ENCODE measurements around the gene DGCR2.

DGCR2 gene

DNA sequence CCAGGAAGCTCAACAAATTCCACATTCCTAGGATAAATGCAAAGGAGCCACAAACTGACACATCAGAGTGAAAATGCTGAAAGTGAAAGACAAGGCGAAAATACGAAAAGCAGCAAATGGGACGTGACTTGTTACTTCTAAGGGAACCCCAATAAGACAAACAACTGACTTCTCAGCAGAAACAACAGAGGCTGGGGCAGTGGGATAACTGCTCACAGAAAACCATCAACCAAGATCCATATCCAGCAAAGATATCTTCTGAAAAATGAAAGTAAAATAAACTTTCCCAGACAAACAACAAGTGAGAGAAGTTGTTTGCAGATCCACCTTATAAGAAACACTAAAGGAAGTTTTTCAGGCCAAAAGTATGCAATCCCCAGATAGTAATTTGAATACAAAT, 72.1 kb downstream of the DGCR2 start:
- no peak for DNase-seq (ENCODE audit: low read depth)

DNA sequence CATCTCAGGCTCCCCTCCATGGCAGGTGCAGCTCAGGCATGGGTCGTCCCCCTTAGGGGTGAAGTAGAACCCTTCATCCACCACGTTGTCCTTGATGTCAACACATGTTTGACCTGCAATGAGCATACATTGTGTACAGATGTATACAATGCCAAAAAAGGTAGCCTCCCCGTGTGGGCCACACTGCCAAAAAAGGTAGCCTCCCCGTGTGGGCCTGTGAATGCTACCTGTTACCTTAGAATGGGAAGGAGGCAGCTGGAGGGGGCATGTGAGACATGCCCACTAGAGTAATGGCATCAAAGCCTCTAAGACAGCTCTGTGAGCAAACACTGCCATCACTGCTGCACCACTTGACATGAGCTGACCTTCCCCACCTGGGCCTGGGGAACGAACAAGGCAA, 73.7 kb downstream of the DGCR2 start:
- DNase-seq (ENCODE audit: low read depth), result no peak

More for the DNA sequence above, 72.1 kb downstream of the DGCR2 start:
- no peak overlapping the region for H3K4me3 ChIP-seq (ENCODE audit: low read depth, low read length)

DNA sequence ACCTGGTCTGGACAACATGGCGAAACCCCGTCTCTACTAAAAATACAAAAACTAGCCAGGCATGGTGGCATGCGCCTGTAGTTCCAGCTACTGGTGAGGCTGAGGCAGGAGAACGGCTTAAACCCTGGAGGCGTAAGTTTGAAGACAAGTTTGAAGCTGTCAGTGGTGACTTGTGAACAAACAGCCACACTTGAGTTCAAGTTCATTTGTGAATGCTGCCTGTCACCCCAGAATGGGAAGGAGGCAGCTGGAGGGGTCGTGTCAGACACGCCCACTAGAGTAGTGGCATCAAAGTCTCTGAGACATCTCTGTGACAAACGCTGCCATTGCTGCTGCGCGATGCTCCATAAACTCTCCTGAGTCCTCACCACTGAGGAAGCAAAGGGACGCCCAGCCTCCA, 74.2 kb downstream of the DGCR2 start:
- no peak for DNase-seq (ENCODE audit: low read depth)
- H3K4me3 ChIP-seq (ENCODE audit: low read depth, low read length), result no peak overlapping the region

More for the DNA sequence above, 73.7 kb downstream of the DGCR2 start:
- H3K4me3 ChIP-seq (ENCODE audit: low read depth, low read length), result no peak overlapping the region

DNA sequence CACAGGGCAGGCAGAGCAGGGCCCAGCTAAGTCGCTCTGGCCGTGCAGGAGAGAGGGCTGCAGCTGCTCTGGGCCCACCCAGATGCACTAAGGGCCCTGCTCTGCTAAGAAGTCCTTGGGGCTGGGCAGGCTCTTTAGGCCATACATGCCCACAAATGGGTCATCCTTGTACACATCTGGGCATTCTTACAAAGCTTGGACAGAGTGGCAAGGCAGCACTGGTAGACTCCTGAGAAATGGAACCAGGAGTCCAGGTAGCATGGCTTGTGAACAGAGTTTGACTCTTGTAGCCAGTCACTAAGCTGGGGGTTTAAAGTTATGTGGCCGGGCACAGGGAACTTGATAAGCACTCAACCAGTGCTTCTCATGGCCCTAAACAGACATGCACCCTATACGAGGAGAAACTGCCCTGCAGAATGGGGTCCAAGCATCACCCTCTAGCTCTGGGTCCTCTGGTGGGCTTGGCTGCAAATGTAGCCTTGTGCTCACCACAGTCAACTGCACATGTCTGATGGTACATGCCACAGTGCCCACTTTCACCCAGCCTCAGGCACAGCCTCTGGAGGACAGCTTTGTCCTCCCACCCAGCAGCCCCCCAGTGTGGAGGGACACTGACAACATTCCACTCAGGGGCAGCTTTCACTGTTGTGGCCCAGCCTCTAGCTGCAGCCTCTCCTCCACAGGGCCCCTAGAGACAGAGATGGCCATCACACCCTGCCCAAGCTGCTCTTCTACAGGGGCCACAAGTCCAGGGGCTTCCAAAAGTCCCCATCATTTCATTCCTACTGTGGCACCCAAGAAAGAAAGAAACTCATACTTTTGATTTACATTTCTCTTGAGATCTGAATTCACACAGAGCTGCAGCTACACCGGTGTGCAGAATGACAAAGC, 75.2 kb downstream of the DGCR2 start:
- H3K4me3 ChIP-seq (ENCODE audit: low read depth, low read length), result no peak overlapping the region
- no peak for DNase-seq (ENCODE audit: low read depth)

DNA sequence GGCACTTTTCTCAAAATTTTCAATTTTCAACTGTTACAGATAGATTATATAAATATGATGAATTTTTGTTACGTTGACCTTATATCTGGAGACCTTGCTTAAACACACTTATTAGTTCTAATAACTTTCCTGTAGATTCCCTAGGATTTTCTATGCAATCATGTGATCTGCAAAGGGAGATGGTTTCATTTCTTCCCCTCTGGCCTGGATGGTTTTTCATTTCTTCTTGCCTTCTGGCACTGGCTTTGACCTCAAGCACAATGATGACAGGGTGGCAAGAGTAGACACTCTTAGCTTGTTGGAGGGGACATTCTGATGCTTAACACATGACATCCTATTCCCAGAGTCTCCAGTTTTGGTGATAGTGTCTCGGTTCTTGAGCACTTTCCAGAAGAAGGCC, 75.9 kb downstream of the DGCR2 start:
- H3K4me3 ChIP-seq (ENCODE audit: low read depth, low read length), result no peak overlapping the region
- DNase-seq (ENCODE audit: low read depth), result no peak

DNA sequence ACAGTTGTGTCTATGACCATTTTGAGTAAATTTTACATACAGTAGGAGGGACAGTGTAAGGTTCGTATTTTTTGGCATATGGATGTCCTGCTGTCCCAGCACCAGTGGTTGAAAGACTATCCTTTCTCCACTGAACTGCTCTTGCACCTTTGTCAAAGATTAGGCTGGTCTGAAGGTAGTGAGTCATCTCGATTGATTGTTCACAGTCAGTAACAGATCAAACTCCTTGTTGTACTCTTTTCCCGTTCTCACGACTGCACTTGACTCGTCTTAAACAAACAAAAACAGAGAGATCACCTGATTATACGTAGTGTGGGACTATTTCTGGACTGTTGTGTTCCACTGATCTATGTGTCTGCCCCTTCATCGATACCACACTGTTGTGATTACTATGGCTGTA, 77.1 kb downstream of the DGCR2 start:
- no peak for DNase-seq (ENCODE audit: low read depth)
- no peak overlapping the region for H3K4me3 ChIP-seq (ENCODE audit: low read depth, low read length)

DNA sequence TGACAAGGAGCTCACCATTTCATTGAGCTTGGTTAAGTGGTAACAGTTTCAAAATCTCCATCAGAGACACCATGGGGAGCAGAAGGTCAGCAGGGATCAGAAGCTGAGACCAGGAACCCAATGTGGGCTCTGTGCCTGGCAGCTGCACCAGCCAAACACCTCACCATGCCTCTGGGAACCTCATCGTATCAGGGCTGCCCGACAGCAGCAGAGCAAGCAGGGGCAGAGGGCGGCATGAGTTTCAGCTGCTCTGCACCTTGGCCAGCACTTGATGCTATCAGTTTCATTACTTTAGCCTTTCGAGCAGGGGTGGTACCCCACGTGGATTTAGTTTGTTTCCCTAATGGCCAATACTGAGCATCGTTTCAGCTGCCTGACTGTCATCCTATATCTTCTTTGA, 77.8 kb downstream of the DGCR2 start:
- DNase-seq (ENCODE audit: low read depth), result no peak
- no peak overlapping the region for H3K4me3 ChIP-seq (ENCODE audit: low read depth, low read length)

DNA sequence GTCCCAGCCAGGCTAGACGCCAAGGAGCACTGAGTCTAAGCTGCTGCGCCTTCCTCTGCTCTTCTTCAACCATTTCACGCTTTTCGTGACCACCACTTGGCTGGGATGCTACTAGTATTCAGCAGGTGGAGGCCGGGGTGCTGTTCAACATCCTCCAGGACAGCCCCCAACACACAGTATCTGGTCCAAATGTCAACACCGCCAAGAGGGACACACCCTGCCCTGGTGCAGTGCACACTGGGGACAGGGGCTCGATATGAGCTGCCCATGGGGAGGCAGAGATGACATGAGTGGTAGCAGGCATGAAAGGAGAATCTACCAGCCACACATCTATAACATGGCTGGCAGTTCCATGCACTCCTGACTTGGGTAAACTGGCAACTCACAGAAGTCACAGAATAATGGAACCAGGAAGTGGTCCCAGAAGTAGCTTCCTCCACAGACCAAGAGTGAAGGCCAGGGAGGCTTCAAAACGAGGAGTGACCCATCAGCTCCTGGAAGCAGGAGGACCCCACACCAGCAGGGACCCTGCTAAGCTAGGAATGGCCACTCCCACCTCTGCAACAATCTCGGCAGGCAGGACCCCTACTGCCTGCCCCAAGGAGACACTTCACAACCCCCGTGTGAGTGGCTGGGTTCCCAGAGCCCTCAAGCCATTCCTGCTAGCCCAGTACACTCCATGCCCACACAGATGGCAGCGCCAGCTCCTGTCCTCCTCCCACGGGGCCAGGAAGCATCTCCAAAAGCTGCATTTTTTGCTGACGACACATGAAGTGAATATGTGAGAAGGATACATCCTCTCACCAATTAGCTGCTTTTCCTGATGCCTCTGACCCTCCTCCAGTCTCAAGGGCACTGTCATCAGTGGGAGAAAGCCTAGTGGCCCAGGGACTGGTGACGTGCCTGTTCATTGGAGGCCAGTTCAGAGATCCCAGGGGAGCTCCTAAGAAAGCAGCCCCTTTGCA, 78.8 kb downstream of the DGCR2 start:
- DNase-seq (ENCODE audit: low read depth), result no peak

DNA sequence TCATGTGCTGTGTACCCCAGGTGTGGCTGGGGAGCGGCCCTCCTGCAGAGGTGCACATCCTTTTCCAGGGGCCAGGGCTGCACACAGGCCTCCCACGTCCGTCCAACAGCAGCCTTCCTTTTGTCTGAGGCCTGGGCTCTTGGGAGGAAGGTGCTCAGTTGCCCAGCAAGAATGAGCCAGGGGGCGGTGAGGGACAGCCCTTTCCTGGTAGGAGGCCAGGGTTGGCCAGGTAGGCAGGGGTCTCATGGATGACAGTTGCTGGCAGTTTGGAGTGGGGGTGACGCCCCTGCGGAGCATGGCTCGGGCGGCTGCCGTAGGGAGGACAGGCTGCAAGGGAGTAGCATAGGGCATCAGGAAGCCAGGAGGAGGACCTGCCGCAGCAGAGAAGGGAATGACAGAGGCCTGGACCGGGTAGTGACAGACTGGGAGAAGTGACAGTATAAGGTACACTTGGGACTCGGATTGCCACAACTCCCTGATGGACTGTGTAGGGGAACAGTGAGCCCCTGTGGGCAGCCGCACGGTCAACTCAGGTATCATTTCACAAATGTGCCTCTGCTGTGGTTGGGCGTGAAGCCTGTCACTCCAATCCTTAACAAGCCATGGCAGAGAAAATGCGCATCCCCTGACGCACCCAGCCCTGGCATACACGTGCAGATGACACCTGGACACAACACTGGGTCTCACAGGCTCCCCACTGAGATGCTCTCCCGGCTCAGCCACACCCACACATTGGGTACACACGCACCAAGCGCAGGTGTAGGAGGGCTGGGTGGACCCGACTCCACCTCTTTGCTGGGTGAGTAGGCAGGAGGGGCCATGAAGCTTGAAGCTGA, 79.7 kb downstream of the DGCR2 start:
- DNase-seq (ENCODE audit: low read depth), result no peak
- no peak overlapping the region for H3K4me3 ChIP-seq (ENCODE audit: low read depth, low read length)

More for the DNA sequence above, 78.8 kb downstream of the DGCR2 start:
- no peak overlapping the region for H3K4me3 ChIP-seq (ENCODE audit: low read depth, low read length)

DNA sequence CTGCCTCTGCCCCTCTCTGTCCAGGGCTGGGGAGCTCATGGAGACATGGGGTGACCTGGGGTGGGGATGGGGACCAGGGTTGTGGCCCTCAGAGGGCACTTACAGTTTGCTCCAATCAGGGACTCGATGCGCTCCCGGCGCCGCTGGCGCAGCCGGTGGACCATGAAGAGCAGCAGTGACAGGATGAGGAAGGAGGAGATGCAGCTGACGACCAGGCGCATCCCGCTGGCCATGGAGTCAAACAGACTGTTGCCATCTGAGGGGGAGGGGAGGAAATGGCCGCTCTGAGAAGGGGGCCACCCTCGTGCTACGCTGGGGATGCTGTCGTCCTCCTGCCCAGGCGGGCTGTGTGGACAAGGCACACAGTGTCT, 80.5 kb downstream of the DGCR2 start:
- no peak overlapping the region for H3K4me3 ChIP-seq (ENCODE audit: low read depth, low read length)
- no peak for DNase-seq (ENCODE audit: low read depth)

DNA sequence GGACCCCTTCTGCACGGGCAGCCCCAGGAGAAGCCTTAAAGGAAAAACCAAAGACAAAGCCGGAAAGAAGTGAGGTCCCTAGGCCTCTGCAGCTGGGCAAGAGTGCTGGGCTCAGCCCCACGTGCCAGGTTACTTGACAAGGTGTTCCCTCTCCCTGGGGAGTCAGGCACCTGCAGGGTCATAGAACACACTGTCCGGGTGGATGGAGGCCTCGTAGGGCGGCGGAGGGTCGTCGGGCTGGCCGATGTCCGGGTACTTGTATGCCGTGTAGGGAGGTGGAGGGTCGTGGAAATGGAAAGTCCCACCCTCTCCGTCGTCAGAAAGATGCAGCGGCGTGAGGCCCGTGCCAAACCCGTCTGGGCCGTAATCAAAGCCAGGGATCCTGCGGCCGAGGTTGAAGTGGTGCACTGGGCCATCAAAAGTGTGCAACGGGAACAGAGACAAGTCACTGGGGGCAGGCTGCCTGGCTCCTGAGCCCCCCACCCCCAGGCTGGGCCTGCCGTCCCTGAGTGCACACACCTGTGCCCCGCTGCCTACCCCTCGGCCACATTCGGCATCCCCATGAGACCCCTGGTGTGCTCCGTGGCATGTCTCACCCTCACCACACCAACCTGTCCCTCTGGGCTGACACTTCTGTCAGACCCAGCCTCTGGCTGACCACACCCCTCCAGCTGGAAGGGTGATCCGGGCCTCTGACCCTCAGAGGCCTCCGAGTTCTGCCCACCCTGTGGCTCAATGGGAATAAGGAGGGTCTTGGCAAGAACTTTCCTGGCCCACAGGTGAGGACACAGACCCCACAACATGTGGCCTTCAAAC, 81.1 kb downstream of the DGCR2 start:
- H3K4me3 ChIP-seq (ENCODE audit: low read depth, low read length), result no peak overlapping the region
- no peak for DNase-seq (ENCODE audit: low read depth)

DNA sequence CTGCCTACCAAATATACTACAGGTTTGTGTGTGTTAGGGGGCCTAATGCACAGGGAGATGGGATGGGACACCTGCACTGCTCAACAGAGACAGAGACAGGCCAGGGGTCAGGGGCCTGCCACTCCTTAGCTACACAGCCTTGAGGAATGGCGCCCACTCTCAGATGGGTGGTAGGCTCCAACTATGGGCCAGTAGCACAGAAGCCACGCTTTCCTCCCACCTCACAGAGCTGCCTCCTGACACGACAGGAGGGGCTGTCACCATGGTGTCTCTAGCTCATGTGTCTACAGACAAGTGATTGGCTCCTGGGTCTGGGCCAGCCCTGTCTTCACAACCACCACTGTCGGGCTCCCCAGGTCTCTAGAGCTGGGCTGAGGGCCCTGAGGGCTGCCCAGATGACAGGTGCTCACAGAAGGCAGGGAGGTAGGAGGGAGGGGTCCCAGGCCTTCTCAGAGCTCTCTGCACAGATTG, 81.8 kb downstream of the DGCR2 start:
- DNase-seq (ENCODE audit: low read depth), result no peak
- no peak overlapping the region for H3K4me3 ChIP-seq (ENCODE audit: low read depth, low read length)

DNA sequence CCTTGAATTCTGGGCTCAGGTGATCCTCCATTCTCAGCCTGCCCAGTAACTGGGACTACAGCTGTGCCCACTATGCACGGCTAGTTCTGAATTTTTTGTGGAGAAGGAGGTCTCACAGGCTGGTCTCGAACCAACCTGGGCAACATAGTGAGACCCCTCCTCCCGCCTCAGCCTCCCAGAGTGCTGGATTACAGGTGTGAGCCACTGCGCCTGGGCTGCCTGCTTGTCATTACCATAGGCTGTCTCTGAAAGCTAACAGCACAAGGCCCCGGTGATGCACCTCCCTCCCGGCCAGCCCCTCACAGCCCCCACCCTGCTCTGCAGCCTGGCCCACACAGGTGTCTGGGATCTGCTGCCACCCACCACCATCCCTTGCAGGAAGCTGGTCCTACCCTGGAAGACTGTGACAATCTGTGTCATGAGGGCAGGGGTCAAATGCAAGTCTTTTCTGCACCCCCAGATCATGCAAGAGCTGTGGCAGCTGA, 82.4 kb downstream of the DGCR2 start:
- DNase-seq (ENCODE audit: low read depth), result no peak
- H3K4me3 ChIP-seq (ENCODE audit: low read depth, low read length), result no peak overlapping the region

DNA sequence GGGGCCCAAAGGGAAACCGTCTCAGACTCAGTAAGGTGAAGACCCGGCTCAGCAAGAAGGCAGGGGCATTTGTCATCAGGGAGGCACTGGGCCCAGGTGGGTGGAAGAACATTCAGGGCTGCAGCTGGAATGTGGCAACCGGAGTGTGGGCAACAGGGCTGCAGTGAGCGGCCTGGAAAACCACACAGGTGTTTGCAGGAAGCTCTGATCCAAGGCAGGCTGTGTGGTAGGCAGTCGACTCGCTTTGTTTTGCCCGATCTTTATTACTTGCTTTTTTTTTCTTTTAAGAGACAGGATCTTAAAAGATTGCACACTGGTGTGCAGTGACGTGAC, 82.8 kb downstream of the DGCR2 start:
- DNase-seq (ENCODE audit: low read depth), result no peak
- no peak overlapping the region for H3K4me3 ChIP-seq (ENCODE audit: low read depth, low read length)

DNA sequence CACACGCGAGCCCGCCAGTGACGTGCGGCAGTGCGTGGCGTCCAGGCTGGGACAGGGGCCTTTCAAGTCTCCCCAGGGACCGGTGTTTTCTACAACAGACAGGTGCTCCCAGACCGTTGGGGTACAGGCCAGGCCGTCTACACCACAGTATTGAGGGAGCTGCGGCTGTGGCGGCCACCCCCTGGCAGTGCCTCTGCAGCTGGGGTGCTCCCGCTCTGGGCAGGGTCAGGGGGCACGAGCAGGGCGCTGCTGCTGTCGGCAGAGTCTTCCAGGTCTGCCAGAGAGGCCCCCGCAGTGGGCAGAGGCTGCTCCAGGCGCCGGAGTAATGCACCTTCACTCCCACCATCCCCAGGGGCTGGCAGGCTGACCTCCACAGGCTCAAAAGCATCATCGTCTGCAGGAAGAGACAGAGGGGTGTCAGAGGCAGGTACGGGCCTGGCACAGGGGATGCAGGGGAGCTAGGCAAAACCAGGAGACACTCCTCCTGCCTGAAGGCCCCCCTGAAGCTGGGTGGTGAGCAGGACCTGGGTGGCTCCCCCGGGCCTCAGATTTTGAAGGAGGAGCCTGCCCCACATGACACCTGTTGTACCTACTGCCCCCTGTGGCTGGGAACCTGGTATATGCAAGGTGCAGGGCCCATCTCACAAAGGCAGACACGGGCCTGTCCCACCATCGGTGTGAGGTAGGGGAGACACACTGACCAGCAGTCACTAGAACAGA, 83.3 kb downstream of the DGCR2 start:
- DNase-seq (ENCODE audit: low read depth), result no peak
- H3K4me3 ChIP-seq (ENCODE audit: low read depth, low read length), result no peak overlapping the region

DNA sequence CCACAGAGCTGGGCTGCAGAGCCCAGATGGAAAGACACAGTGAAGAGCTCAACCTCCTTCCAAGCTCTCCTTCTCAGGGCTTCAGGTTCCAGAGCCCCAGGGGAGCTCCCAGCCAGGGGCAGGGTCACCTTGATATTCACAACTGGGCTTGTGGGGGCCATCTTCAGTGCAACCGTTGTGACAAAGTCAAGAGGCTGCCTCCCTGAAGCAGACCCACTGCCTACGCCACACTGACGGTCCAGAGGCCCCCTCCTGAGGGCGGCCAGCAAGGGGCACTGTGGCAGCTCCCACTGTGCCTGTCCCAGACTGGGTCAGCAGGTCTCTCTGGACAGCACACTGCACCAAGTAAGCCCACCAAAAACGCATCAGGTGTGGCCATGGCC, 84.1 kb downstream of the DGCR2 start:
- no peak for DNase-seq (ENCODE audit: low read depth)
- H3K4me3 ChIP-seq (ENCODE audit: low read depth, low read length), result no peak overlapping the region

DNA sequence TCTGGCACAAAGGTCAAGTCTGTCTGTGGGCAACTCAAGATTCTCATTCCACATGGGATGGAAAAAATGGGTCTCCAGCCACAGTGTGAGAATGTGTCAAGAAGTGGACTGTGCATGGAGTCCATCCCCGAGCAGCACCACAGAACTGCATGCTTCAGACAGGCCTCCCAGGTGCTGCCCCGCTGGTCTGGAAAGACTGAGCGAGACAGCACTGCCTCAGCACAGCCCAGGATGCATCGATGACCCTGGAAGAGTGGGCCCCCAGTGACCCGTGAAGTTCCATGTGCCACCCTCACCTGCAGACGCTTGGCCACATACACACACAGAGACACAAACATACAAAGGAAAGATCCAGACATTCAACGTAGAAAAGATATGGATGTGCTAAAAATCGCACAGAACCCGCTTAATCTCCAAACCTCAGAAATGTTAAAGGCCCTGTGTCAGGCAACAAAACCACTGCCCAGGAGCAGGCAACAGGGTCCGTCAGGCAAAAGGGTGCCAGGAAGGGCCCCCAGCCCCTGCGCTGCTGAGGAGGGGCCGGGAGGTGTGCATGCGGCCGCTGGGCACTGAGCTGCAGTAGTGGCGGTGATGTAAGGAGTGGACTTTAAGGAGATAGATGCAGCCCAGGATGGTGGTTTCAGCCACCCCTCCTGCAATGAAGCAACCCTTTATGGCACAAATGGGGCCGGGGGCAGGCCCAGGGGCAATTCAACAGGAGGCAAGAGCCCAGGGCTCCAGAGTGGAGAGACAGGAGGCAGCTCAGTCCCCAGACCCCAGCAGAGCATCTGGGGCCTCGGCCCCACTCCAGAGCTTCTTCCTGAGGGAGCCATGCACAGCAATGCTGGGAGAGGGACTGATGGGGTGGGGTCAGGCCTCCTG, 84.7 kb downstream of the DGCR2 start:
- H3K4me3 ChIP-seq (ENCODE audit: low read depth, low read length), result no peak overlapping the region
- no peak for DNase-seq (ENCODE audit: low read depth)
